NT2/D1 (cell line): Measurements from ENCODE around the gene PRPF39.
"Not testable (repeated sequence)": the region's sequence is repeated elsewhere in the genome, so short reads cannot be mapped to it uniquely, and the experiment has no call there.

Experiments used
- DNase-seq: peaks from one replicate; pipeline ENCODE4 v3.0.0-alpha.2; 2011; ENCODE audit warnings: low read depth, low spot score
- H3K27me3 ChIP-seq: 2 replicates; pipeline ENCODE4 v1.6.0; 2011; ENCODE audit warnings: mild to moderate bottlenecking; ENCODE audit not compliant: insufficient read length, insufficient read depth
- H3K36me3 ChIP-seq: 2 replicates; pipeline ENCODE4 v1.6.1; 2011; ENCODE audit warnings: mild to moderate bottlenecking, low read length, mixed read lengths; ENCODE audit not compliant: insufficient read depth, insufficient read length
- H3K4me1 ChIP-seq: 2 replicates; pipeline ENCODE4 v1.5.1; 2011; ENCODE audit not compliant: insufficient read depth, insufficient read length
- H3K4me3 ChIP-seq: 2 replicates; pipeline ENCODE4 v1.5.1; 2011; ENCODE audit warnings: low read depth; ENCODE audit not compliant: insufficient read length
- H3K9ac ChIP-seq: 2 replicates; pipeline ENCODE4 v1.6.0; 2011; ENCODE audit warnings: low read depth; ENCODE audit not compliant: insufficient read length
- H3K9me3 ChIP-seq: 2 replicates; pipeline ENCODE4 v1.5.1; 2011; ENCODE audit warnings: mild to moderate bottlenecking, low read length; ENCODE audit not compliant: insufficient read depth
- SUZ12 ChIP-seq: IDR thresholded peaks from 2 replicates; pipeline ENCODE4 v1.6.1; 2011; ENCODE audit not compliant: insufficient read length, insufficient read depth; ENCODE audit errors: extremely low read depth
- YY1 ChIP-seq: IDR thresholded peaks from 2 replicates; pipeline ENCODE4 v1.6.1; 2011; ENCODE audit not compliant: insufficient read length, insufficient read depth
- ZNF274 ChIP-seq: IDR thresholded peaks from 2 replicates; pipeline ENCODE4 v1.6.1; 2011; ENCODE audit warnings: mild to moderate bottlenecking, low read depth, low read length

PRPF39 gene

DNA sequence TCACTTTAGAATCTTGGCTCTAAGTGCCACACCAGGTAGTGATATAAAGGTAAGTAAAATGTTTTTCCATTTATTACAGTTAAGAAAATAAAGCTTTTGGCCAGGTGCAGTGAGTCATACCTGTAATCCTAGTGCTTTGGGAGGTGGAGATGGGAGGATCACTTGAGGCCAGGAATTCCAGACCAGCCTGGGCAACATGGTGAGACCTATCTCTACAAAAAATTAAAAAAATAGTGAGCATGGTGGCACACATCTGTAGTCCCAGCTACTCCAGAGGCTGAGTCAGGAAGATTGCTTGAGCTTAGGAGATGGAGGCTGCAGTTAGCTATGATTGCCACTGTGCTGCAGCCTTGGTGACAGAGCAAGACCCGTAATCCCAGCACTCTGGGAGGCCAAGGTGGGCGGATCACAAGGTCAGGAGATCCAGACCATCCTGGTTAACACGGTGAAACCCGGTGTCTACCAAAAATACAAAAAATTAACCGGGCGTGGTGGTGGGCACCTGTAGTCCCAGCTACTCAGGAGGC is 56.8 kb downstream of the PRPF39 start:
- H3K27me3 ChIP-seq = no peaks in the 10 kb centered on the region
- H3K4me1 ChIP-seq = no peaks in the 10 kb centered on the region
- H3K9me3 ChIP-seq = no peaks in the 10 kb centered on the region
- DNase-seq = no peak
- peaks cover 14% of the 10 kb centered on the region for H3K36me3 ChIP-seq
- no peak overlapping the region for H3K4me3 ChIP-seq
- TF ChIP-seq SUZ12 = no peak
- H3K9ac ChIP-seq = no peak overlapping the region

DNA sequence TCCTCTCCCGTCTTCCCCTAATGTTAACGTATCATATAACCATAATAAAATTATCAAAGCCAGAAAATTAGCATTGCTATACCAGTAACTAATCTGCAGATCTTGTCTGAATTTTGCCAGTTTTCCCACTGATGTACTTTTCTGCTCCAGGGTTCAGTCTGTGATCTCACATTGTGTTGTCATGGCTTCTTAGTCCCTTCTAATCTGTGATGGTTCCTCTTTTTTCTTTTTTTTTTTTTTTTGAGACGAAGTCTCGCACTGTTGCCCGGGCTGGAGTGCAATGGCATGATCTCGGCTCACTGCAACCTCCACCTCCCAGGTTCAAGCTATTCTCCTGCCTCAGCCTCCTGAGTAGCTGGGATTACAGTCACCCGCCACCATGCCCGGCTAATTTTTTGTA is 58.2 kb downstream of the PRPF39 start:
- DNase-seq, H3K27me3 ChIP-seq, H3K9ac ChIP-seq, H3K4me3 ChIP-seq, H3K9me3 ChIP-seq, H3K4me1 ChIP-seq: not testable (repeated sequence)
- H3K36me3 ChIP-seq = peaks cover 14% of the 10 kb centered on the region

DNA sequence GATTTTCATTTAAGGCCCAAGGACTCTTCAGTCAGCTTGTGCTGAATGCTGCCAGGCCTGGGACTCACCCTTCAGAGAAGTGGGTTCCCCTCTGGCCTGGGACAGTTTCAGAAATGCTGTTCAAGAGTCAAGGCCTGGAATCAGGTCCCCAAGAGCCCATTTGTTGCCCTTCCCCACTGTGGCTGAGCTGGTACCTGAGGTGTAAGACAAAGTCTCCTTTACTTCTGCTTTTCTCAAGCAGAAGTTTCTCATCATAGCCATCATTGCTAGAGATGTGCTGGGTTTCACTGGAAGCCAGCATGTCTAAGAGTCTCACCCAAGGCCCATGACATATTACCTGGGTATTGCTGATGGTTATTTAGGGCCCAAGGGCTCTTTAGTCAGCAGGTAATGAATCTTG is 60.7 kb downstream of the PRPF39 start:
- no peak for TF ChIP-seq ZNF274
- no peak for TF ChIP-seq SUZ12
- TF ChIP-seq YY1 = no peak
- Histone ChIP-seq H3K27me3 (no peaks in the 10 kb centered on the region), H3K4me1 (no peaks in the 10 kb centered on the region), H3K36me3 (peaks cover 11% of the 10 kb centered on the region), H3K4me3 (no peak overlapping the region), H3K9me3 (no peaks in the 10 kb centered on the region), H3K9ac (no peak overlapping the region)
- DNase-seq = no peak

DNA sequence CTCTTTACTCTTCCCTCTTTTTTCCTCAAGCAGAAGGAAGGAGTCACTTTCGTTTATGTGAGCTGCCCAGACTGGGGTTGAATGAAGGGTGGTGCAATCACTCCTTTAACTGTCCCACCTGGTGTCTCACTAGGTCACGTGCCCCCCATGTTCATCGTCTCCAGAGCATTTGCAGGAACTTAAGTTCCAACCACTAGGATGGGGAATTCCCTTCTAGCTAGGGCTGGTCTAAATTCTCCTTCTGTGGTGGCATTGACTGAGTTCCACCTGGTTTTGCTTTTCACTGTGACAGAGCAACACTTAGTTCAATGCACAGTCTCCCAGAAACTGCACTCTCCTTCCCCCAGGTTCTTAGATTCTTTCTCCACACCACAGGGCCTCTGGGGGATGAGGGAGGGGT is 61.3 kb downstream of the PRPF39 start:
- Histone ChIP-seq H3K27me3 (no peaks in the 10 kb centered on the region), H3K4me3 (no peak overlapping the region), H3K9ac (no peak overlapping the region), H3K36me3 (peaks cover 9% of the 10 kb centered on the region), H3K4me1 (no peaks in the 10 kb centered on the region), H3K9me3 (no peaks in the 10 kb centered on the region)
- no peak for TF ChIP-seq ZNF274
- no peak for TF ChIP-seq SUZ12
- TF ChIP-seq YY1 = no peak
- no peak for DNase-seq

DNA sequence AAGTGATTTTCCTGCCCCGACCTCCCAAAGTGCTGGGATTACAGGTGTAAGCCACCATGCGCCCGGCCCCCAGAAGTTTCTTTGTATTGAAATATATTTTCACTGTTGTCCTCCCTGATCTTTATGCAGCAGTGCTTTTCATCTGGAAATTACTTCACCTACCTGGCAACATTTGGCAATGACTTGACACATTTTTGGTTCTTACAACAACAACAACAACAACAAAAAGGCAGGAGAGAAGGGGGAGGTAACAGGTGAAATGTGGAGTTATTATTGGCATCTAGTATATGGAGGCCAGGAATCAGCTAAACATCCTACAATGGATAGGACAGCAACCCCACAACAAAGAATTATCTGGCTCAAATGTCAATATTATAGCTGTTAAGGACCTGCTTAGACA is 65.7 kb downstream of the PRPF39 start:
- no peak for TF ChIP-seq SUZ12
- no peak for TF ChIP-seq ZNF274
- no peak for TF ChIP-seq YY1
- no peak for DNase-seq
- no peaks in the 10 kb centered on the region for H3K27me3 ChIP-seq
- no peak overlapping the region for H3K9ac ChIP-seq
- peaks cover 7% of the 10 kb centered on the region for H3K36me3 ChIP-seq
- H3K9me3 ChIP-seq = no peaks in the 10 kb centered on the region
- no peaks in the 10 kb centered on the region for H3K4me1 ChIP-seq
- no peak overlapping the region for H3K4me3 ChIP-seq

DNA sequence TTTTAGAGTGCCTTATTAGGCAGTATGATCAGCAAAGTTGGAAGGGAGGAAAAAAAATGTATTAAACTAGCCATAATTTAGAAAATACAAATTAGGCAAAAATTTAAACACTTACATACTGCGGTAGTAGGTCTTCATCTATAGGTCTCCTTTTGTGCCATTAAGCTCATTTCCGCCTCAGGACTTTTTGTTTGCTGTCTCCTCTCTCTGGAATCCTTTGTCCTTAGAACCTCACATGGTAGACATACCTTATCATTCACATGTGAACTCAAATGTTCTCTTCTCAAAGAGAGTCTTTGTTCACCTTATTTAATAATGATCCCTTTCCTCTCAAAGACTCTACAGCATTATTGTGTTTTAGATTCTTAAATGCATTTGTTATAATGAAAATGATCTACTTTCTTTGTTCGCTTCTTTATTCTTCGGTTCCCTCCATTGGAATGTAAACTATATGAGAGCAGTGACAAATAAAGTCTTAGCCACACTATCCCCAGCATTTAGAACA is 66.5 kb downstream of the PRPF39 start:
- TF ChIP-seq SUZ12 (no peak), ZNF274 (no peak), YY1 (no peak)
- H3K9me3 ChIP-seq = no peaks in the 10 kb centered on the region

DNA sequence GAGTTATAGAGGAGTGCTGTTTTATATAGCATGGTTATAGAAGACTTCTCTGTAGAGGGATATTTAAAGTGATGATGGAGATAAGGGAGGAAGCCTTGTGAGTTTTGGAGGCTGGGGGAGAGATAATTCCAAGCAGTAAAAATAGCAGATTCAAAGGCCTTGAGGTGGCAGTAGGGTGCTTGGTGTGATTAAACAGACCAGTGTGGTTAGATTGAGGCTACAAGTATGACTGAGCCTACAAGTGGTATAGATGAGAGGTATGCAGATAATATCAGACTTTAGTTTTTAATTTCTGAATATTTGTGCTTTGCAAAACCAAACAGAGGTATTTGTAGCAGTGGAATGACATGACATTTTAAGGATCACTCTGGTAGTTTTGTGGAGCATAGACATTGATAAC is 72.2 kb downstream of the PRPF39 start:
- no peak for DNase-seq
- Histone ChIP-seq H3K4me3 (no peak overlapping the region), H3K9ac (no peak overlapping the region), H3K36me3 (peaks cover 6% of the 10 kb centered on the region), H3K27me3 (no peaks in the 10 kb centered on the region), H3K9me3 (no peaks in the 10 kb centered on the region), H3K4me1 (no peaks in the 10 kb centered on the region)
- no peak for TF ChIP-seq SUZ12
- TF ChIP-seq YY1 = no peak
- no peak for TF ChIP-seq ZNF274

More for the DNA sequence above, 66.5 kb downstream of the PRPF39 start:
- Histone ChIP-seq H3K4me1 (no peaks in the 10 kb centered on the region), H3K4me3 (no peak overlapping the region), H3K9ac (no peak overlapping the region), H3K36me3 (peaks cover 6% of the 10 kb centered on the region), H3K27me3 (no peaks in the 10 kb centered on the region)
- no peak for DNase-seq
